ENCODE data around the gene JHY.

The JHY gene

GRCh38 chr11:122963961-122964360 lies 81.4 kb downstream of the JHY start:
- no peak for DNase-seq

GRCh38 chr11:122976061-122976733 lies 93.6 kb downstream of the JHY start:
- DNase-seq: no peak

- no peak for DNase-seq
Measured at GRCh38 chr11:122976734-122977469, 94.3 kb downstream of the JHY start.

GRCh38 chr11:122977470-122978298 lies 95.1 kb downstream of the JHY start:
- DNase-seq: no peak

DNA sequence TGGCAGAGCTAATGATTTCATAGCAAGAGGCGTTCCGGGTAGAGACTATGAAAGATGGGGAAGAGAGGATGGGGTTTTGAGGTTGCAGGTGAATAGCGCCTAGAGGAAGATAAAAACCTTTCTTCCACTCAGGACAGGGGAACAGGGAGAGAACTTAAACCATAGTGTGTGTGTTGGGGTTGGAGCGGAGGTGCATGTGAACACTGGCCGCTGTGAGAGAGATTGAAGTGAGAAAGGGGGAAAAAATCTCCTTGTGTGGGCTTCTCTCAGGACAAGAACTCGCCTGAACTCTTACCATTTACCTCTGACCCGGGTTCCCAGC lies 95.7 kb downstream of the JHY start:
- no peak for DNase-seq

DNA sequence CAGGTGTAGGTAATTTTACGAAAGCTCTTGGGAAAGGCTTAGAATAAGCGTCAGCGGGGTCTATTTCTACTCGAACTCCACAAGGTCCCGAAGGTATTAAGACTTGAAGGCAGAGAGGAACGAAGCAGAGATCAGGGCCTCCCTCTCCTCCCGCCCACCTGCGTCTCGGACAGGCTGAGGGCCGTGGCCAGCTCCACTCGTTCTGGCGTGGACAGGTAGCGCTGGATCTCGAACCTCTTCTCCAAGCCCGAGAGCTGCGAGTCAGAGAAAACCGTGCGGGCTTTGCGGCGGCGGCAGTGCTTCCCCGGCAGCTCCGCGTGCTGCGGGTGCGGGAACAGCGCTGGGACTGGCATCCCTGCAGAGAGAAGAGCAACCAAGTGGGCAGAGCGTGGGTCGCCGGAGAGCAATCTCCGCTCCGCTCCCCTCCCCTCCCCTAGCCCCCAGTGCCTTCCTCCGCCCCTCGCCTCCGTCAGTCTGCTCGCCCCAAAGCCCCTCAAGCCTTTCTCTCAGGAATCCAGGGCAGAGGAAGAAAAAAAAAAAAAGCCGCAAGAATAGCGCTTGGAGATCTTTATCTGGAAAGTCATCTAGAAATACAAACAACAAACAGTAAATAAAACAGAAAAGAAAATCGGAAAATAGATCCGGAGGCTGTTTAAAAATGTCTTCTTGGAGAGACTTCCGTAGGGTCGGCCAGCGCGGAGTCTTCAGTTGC lies 96.7 kb downstream of the JHY start:
- DNase-seq: no peak

- DNase-seq: no peak
Measured at GRCh38 chr11:122979815-122980595, 97.4 kb downstream of the JHY start.

DNA sequence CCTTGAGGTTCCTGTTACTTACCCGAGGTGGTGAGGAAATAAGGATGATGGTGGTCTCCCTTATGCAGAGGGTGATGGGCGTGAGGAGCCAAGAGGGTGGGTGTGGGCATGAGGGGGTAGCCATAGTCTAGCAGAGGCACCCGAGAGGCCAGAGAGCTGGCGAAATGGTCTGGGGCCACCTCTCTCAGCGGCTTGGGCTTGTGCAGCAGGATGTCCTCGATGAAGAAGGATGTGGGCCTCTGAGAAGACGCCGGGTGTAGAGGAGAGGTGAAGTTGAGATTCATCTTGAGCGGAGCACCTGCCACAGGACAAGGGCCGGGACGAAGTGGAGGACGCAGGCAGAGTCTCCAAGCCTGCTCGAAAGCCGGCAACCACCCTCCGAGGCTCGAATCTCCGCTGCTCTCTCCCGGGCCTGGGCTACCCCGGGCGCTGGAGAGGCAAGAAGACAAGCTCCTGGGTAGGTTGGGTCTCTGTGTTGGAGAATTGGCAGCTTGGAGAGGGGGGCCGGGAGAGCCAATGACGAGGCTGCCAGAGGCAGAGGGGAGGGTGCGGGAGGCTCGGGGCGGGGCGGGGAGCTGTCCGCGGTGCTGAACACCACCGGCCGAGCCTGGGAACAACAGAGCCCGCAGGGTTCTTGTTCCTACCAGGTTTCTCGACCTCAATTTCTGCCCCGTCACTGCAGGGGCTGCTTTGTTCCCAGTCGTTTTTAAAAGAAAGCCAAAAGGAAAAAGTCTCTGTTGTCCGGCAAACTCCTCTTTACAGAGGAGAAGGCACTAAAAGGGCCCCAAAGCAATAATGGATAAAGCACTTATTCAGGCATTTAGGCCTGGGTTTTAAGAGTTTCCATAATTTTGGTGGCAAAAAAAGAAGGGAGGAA lies 99.1 kb downstream of the JHY start, which contains the start of gene BSX:
BSX (minus strand) TSS at position 447 of the 877 bp plus-strand sequence; CDS start at position 284, 163 bp downstream.
- DNase-seq: peak; percentile 57 to 68

GRCh38 chr11:122983438-122984185 lies 101.1 kb downstream of the JHY start:
- no peak for DNase-seq

DNA sequence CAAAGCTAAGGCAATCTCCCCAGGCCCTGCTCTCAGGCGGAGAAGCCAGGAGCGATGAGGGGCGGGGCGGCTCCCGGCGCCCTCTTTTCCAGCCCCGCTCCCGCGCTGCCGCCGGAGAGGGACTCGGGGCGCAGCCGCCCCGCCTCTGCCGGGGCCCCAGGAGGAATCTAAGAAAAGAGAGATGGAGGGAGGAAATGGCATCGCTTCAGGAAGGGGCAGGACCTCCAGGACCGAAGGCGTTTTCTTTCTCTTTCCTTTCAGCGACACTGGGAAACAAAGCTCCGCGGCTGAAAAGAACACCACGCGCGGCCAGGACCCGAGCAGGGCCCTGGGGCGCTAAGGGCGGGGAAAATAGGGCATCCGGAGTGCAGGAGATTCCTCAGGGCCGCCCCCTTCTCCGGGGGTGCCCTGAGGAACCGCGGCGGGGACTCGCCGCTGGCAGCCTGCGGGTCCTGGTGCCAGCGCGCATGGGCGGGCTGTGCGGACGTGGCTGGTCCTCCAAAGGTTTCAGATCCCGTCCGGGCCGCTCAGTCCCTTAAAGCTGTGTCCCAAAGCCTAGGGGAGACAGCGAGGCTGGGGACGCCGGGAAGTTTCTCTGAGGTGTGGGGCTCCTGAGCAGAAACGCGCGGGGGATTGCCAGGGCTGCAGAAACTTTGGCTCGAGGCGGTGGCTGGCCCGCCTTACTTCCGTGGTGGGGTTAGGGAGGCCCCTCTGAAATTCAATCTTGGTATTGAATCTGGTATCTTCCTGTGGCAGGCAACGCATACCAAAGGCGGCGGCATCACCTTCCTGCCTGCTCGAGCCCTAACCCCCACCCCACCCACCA lies 101.8 kb downstream of the JHY start:
- DNase-seq: no peak

- DNase-seq: no peak
Measured at GRCh38 chr11:122995526-122995925, 113.0 kb downstream of the JHY start.

DNA sequence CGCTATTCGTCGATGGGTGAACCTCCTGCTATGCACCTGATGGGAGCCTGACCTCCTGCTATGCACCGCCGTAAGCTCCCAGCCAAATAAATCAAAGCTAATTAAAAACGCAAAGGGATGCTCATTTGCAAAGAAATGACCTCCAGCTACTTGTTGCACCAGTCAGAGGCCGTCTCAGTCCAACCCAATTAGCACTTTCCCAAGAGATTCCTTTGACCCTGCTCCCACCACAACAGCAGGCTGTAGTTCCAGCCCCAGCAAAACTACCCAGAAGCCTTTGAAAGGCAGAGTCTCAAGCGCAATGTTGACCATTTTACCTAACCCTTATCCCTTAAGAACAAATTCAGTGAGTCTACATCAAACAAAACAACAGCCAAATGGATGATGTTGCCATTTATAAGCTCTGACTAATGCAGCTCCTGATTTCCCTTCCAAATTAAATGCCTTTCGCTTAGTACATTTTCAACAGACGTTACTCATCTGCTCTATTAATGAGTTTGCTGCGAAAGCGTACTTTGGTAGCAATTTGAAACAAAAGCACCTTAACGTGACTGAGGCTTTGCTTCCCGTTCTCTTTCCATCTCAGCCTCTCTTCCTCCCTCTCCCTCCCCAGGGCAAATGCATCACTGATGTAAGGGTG lies 116.3 kb downstream of the JHY start:
- no peak for DNase-seq

DNA sequence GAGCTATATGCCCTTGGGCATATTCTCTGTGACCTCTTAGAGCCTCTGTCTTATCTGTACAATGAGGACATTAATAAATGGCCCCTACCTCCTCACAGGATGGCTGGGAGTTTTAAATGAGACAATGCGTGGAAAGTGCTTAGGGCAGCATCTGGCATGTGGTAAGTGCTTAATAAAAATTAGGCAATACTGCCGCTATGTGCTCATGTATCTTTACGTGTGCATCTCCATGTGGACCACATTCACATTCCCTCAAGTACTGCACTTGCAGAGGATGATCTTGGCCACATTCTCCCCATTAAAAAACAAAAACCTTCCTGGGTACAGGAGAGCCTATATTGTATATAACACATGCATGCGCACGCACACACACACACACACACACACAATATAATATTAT lies 118.2 kb downstream of the JHY start:
- DNase-seq: no peak

- DNase-seq: no peak
Measured at GRCh38 chr11:123006860-123007542, 124.4 kb downstream of the JHY start.

All from stimulated activated CD4-positive, alpha-beta T cell treated with anti-CD3 and anti-CD28 coated beads, Interleukin-2, amount 100 ng/mL, for 48 hours (primary cell).